Activated CD8-positive, alpha-beta T cell treated with anti-CD3 and anti-CD28 coated beads for 36 hours (primary cell): ENCODE measurements around the gene PREX1. TPM values are rescaled to one million over a fixed set of nuclear protein-coding genes. Genes with fewer than 3 reads are reported as not detected.
"Not testable (repeated sequence)": the region's sequence is repeated elsewhere in the genome, so short reads cannot be mapped to it uniquely, and the experiment has no call there.

Source experiments
- ATAC-seq: fragments of 200-7000 bp; cut with Tn5 transposase; one replicate; pipeline ENCODE4 v1.10.0; 2021; ENCODE audit warnings: mild to moderate bottlenecking, moderate library complexity
- CTCF ChIA-PET: fragments of 350-600 bp; sonication (Branson Sonifier 250); formaldehyde crosslinking; loops from one replicate; lab custom pipeline; 2021; ENCODE audit warnings: antibody characterized with exemption; lab: Charles Lee
- POLR2A ChIA-PET: fragments of 350-600 bp; sonication (Branson Sonifier 250); formaldehyde crosslinking; loops from one replicate; lab custom pipeline; 2021; ENCODE audit warnings: antibody characterized with exemption; lab: Charles Lee
- DNase-seq: peaks from one replicate; pipeline ENCODE4 v3.0.0-alpha.2; 2020
- H3K27ac Mint-ChIP-seq: one replicate; pipeline ENCODE4 v1.8.0; 2021; ENCODE audit warnings: mild to moderate bottlenecking, mixed read lengths
- H3K27me3 Mint-ChIP-seq: one replicate; pipeline ENCODE4 v1.8.0; 2021; ENCODE audit warnings: mixed read lengths
- H3K36me3 Mint-ChIP-seq: one replicate; pipeline ENCODE4 v1.8.0; 2021; ENCODE audit warnings: low read depth, mixed read lengths
- H3K4me1 Mint-ChIP-seq: one replicate; pipeline ENCODE4 v1.8.0; 2021; ENCODE audit warnings: low read depth, mixed read lengths
- H3K4me3 Mint-ChIP-seq: one replicate; pipeline ENCODE4 v1.8.0; 2021; ENCODE audit warnings: mild to moderate bottlenecking, moderate library complexity, mixed read lengths
- H3K9me3 Mint-ChIP-seq: one replicate; pipeline ENCODE4 v1.8.0; 2021; ENCODE audit warnings: mixed read lengths
- intact Hi-C: fragments of 100-400 bp; cut with micrococcal nuclease; formaldehyde crosslinking; loops from one replicate; pipeline ENCODE4 v1.10.0; 2022
- total RNA-seq, 2 experiments: library from RNA; stranded (reverse); gene quantifications; one replicate each; pipeline ENCODE4 v1.2.3, GENCODE V29; 2021
- TF ChIP-seq, protein P1 (sequence below): fragments of 200-600 bp; IDR thresholded peaks from one replicate; pipeline ENCODE4 v1.8.0; 2022; ENCODE audit warnings: antibody characterized with exemption, mild to moderate bottlenecking

Gene PREX1
- total RNA-seq, 2 experiments from 2014 or later, result 79.7 to 80.5 TPM

DNA sequence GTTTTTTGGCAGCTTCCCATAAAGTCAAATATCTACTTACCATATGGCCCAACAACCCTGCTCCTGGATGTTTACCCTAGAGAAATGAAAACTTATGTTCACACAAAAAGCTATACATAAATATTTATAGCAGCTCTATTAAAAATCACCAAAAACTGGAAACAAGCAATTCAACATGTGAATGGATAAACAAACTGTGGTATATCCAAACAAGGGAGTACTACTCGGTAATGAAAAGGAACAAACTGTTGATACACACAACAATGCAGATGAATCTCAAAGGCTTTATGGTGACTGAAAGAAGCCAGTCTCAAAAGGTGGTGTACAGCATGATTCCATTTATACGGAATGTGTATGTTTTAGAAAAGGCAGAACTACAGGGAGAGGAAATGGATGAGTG, 48.4 kb downstream of the PREX1 start:
- Mint-ChIP-seq H3K27ac (peak overlapping the region; percentile 31), H3K36me3 (peaks cover 54% of the 10 kb centered on the region), H3K4me1 (peaks cover 44% of the 10 kb centered on the region), H3K4me3 (no peak overlapping the region), H3K9me3 (peaks cover 21% of the 10 kb centered on the region), H3K27me3 (no peaks in the 10 kb centered on the region)
- CTCF ChIA-PET, result interaction anchor here (1.1 kb wide), 1 partner anchor 18 kb away, joined by 3 read pairs; no protein-coding TSS in a partner anchor
- intact Hi-C loops, result no loop called here
- DNase-seq, result no peak
- no peak for ATAC-seq
- TF ChIP-seq, protein P1, sequence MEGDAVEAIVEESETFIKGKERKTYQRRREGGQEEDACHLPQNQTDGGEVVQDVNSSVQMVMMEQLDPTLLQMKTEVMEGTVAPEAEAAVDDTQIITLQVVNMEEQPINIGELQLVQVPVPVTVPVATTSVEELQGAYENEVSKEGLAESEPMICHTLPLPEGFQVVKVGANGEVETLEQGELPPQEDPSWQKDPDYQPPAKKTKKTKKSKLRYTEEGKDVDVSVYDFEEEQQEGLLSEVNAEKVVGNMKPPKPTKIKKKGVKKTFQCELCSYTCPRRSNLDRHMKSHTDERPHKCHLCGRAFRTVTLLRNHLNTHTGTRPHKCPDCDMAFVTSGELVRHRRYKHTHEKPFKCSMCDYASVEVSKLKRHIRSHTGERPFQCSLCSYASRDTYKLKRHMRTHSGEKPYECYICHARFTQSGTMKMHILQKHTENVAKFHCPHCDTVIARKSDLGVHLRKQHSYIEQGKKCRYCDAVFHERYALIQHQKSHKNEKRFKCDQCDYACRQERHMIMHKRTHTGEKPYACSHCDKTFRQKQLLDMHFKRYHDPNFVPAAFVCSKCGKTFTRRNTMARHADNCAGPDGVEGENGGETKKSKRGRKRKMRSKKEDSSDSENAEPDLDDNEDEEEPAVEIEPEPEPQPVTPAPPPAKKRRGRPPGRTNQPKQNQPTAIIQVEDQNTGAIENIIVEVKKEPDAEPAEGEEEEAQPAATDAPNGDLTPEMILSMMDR, result no peak
- POLR2A ChIA-PET, result interaction anchor here (0.8 to 1.1 kb wide), 3 partner anchors 10 to 18 kb away, joined by 3 to 4 read pairs (median 3); no protein-coding TSS in a partner anchor

DNA sequence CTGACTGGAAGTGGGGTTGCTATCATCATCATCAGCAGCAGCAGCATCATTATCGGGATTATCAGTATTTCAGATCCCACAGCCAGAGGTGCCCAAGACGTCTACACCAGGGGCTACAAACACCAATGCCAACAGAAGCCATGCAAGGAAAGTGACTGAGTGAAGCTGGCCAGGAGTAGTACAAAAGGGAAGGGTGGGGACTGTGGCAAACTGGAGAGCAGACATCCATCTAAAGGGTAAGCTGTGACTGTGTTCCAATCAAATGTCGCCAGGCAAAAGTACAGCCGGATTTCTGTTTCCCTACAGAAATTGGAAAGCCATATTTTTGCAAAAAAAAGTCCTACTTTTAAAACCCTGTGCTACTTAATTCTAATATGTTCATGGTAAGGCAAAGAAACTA, 50.0 kb downstream of the PREX1 start:
- peaks cover 65% of the 10 kb centered on the region for H3K36me3 Mint-ChIP-seq
- DNase-seq, result no peak
- ChIA-PET CTCF (interaction anchor here (0.8 to 1.3 kb wide), 3 partner anchors 11 to 61 kb away, joined by 3 to 5 read pairs (median 4); no protein-coding TSS in a partner anchor), POLR2A (interaction anchor here (0.7 to 0.9 kb wide), 2 partner anchors 26 to 49 kb away, joined by 3 read pairs; no protein-coding TSS in a partner anchor)
- no peak overlapping the region for H3K4me3 Mint-ChIP-seq
- intact Hi-C loops, result no loop called here
- no peak for ATAC-seq
- peaks cover 58% of the 10 kb centered on the region for H3K4me1 Mint-ChIP-seq
- peak overlapping the region; percentile 77 for H3K27ac Mint-ChIP-seq
- no peaks in the 10 kb centered on the region for H3K27me3 Mint-ChIP-seq
- TF ChIP-seq, protein P1, result no peak
- peaks cover 21% of the 10 kb centered on the region for H3K9me3 Mint-ChIP-seq

DNA sequence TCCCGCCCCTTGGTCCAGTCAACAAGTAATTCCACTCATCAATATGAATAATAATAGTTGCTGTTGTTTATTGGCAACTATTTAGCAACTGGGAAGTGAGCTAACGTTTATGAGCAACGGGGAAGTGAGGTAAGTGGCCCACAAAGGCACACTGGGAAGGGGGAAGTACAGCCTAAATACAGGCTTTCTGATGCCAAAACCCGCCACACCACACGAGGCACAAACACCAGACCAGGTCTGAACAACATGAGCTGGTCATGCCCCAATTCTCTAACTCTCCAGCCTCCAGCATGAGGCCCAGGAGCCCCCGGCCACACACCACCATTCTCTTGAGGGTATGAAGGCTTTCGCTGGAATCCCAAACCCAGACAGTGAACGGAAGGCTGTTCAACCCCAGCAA, 50.8 kb downstream of the PREX1 start:
- peak overlapping the region; percentile 77 for H3K27ac Mint-ChIP-seq
- peaks cover 68% of the 10 kb centered on the region for H3K36me3 Mint-ChIP-seq
- H3K9me3 Mint-ChIP-seq, result peaks cover 21% of the 10 kb centered on the region
- TF ChIP-seq, protein P1, result no peak
- no peak for ATAC-seq
- POLR2A ChIA-PET, result interaction anchor here (0.9 to 1.4 kb wide), 3 partner anchors 25 to 145 kb away, joined by 3 to 4 read pairs (median 3); partner anchors contain the start of gene ARFGEF2
- no peak overlapping the region for H3K4me3 Mint-ChIP-seq
- intact Hi-C loops, result no loop called here
- no peaks in the 10 kb centered on the region for H3K27me3 Mint-ChIP-seq
- no peak for DNase-seq
- peaks cover 66% of the 10 kb centered on the region for H3K4me1 Mint-ChIP-seq
- CTCF ChIA-PET, result interaction anchor here (0.8 to 1.3 kb wide), 3 partner anchors 10 to 60 kb away, joined by 3 to 5 read pairs (median 4); no protein-coding TSS in a partner anchor

GRCh38 chr20:48776306-48776705, 51.5 kb downstream of the PREX1 start:
- Mint-ChIP-seq H3K4me1 (peaks cover 68% of the 10 kb centered on the region), H3K4me3 (no peak overlapping the region), H3K36me3 (peaks cover 64% of the 10 kb centered on the region), H3K27me3 (no peaks in the 10 kb centered on the region), H3K9me3 (peaks cover 17% of the 10 kb centered on the region), H3K27ac (peak overlapping the region; percentile 77)
- ATAC-seq (no peak), DNase-seq (no peak)
- ChIA-PET CTCF (no interaction called here), POLR2A (interaction anchor here (0.9 to 1.4 kb wide), 3 partner anchors 12 to 145 kb away, joined by 3 to 4 read pairs (median 3); partner anchors contain the start of gene ARFGEF2)
- TF ChIP-seq, protein P1, result no peak
- intact Hi-C loops, result no loop called here

DNA sequence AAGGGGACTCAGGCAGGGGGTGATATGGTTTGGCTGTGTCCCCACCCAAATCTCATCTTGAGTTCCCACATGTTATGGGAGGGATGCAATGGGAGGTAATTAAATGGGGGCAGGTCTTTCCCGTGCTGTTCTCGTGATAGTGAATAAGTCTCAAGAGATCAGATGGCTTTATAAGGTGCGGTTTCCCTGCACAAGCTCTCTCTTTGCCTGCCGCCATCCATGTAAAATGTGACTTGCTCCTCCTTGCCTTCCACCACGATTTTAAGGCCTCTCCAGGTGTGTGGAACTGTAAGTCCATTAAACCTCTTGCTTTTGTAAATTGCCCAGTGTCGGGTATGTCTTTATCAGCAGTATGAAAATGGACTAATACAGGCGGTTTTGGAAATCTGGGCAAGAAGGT, 52.3 kb downstream of the PREX1 start:
- POLR2A ChIA-PET, result interaction anchor here (0.9 to 2.3 kb wide), 4 partner anchors 12 to 36 kb away, joined by 3 to 9 read pairs (median 3); no protein-coding TSS in a partner anchor
- Mint-ChIP-seq H3K9me3 (peaks cover 15% of the 10 kb centered on the region), H3K4me1 (peaks cover 72% of the 10 kb centered on the region), H3K36me3 (peaks cover 61% of the 10 kb centered on the region)
- H3K4me3 Mint-ChIP-seq, CTCF ChIA-PET, ATAC-seq, H3K27ac Mint-ChIP-seq, intact Hi-C loops, H3K27me3 Mint-ChIP-seq, DNase-seq: not testable (repeated sequence)
